ENCODE results near the gene PPP3CA.

DNA sequence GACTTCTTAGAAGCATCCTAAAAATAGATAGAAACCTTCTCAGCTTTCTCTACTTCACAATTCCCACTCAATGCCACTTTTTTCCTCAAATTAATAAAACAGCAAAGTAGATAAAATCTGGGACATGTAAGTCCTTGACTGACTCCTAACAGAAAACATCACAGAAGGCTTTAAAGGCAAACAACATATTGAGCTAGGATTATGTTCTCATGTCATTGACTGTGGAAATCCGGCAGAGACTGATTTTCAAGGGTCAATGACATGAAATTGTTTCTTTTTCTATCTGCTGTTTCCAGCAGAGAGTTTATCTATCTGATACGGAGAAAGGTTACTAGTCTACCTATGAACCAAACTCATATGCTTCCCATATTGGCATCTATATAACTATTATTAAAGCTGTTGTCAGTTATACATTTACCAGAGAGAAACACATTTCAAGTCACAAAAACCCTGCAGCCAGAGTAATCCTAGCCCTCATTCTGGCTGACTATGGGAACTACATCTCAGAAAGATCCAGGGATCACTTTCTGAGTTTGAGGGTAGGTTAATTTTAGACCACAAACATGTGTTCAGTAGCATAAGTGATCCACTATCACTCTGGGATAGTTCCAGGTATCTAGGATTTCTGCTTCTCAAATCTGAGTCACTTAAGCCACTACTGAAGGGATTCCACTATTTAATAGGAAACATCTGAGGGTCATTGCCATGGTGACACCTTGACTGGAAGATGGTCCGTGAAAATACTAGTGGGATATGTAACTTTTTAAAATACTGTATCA is 147.6 kb downstream of the PPP3CA start:
- TF ChIP-seq POLR2A (IDR thresholded peaks at IDR 0.05): no peak
- TF ChIP-seq, protein P1, sequence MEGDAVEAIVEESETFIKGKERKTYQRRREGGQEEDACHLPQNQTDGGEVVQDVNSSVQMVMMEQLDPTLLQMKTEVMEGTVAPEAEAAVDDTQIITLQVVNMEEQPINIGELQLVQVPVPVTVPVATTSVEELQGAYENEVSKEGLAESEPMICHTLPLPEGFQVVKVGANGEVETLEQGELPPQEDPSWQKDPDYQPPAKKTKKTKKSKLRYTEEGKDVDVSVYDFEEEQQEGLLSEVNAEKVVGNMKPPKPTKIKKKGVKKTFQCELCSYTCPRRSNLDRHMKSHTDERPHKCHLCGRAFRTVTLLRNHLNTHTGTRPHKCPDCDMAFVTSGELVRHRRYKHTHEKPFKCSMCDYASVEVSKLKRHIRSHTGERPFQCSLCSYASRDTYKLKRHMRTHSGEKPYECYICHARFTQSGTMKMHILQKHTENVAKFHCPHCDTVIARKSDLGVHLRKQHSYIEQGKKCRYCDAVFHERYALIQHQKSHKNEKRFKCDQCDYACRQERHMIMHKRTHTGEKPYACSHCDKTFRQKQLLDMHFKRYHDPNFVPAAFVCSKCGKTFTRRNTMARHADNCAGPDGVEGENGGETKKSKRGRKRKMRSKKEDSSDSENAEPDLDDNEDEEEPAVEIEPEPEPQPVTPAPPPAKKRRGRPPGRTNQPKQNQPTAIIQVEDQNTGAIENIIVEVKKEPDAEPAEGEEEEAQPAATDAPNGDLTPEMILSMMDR (IDR thresholded peaks at IDR 0.05): no peak
- TF ChIP-seq EP300 (IDR thresholded peaks at IDR 0.05): no peak
